Motor neuron (in vitro differentiated cells): ENCODE measurements around the gene SCAPER. TPM values are rescaled to one million over a fixed set of nuclear protein-coding genes. Genes with fewer than 3 reads are reported as not detected.

ENCODE experiments used
- ATAC-seq, 8 experiments: fragments of 200-7000 bp; cut with Tn5 transposase; replicated peaks in 6 of 8; 2 replicates each; pipeline ENCODE4 v1.8.0; 2021; ENCODE audit warnings: mild to moderate bottlenecking in 8 of 8, moderate library complexity in 8 of 8
- H3K27ac ChIP-seq, 2 donors: fragments of 250-450 bp; sonication (Bioruptor Pico); 2 replicates each; pipeline ENCODE4 v1.9.0; 2021; ENCODE audit warnings: antibody characterized with exemption in 2 of 2, mild to moderate bottlenecking in 2 of 2, moderate library complexity in 1 of 2
- H3K4me1 ChIP-seq, 2 donors: fragments of 250-450 bp; sonication (Bioruptor Pico); replicated peaks in 1 of 2; 2 replicates each; pipeline ENCODE4 v1.6.1; 2021; ENCODE audit warnings: antibody characterized with exemption in 2 of 2, mild to moderate bottlenecking in 2 of 2, moderate library complexity in 1 of 2
- H3K4me3 ChIP-seq, 5 donors: fragments of 250-450 bp; sonication (Bioruptor Pico); 2 replicates each; pipeline ENCODE4 v1.9.0; 2021; ENCODE audit warnings: antibody characterized with exemption in 5 of 5, mild to moderate bottlenecking in 5 of 5, moderate library complexity in 4 of 5
- WGBS, 10 experiments: fragments of 450-650 bp; shearing (Covaris generic); methylation state at CpG; one replicate each; pipeline ENCODE4 v1.0.0; 2022; 5-methylcytosine and 5-hydroxymethylcytosine counted together
- in situ Hi-C, 9 experiments: fragments of 400-800 bp; cut with MboI; loops; one replicate each; pipeline ENCODE4 v1.15.0; 2021; ENCODE audit warnings: low sequenced_read_pairs in 9 of 9, low pct_unique_long_range_greater_than_20kb in 2 of 9; ENCODE audit not compliant: unreplicated experiment in 9 of 9
- total RNA-seq, 8 experiments: library from RNA; unstranded; fragments of 300-600 nt; gene quantifications; 2 replicates each; pipeline versions ENCODE4 v1.2.3 to v1.2.4, GENCODE V29; 2022

Gene SCAPER
- total RNA-seq, 8 experiments from 2014 or later, result 4.7 to 32.4 (median 22.6) TPM

DNA sequence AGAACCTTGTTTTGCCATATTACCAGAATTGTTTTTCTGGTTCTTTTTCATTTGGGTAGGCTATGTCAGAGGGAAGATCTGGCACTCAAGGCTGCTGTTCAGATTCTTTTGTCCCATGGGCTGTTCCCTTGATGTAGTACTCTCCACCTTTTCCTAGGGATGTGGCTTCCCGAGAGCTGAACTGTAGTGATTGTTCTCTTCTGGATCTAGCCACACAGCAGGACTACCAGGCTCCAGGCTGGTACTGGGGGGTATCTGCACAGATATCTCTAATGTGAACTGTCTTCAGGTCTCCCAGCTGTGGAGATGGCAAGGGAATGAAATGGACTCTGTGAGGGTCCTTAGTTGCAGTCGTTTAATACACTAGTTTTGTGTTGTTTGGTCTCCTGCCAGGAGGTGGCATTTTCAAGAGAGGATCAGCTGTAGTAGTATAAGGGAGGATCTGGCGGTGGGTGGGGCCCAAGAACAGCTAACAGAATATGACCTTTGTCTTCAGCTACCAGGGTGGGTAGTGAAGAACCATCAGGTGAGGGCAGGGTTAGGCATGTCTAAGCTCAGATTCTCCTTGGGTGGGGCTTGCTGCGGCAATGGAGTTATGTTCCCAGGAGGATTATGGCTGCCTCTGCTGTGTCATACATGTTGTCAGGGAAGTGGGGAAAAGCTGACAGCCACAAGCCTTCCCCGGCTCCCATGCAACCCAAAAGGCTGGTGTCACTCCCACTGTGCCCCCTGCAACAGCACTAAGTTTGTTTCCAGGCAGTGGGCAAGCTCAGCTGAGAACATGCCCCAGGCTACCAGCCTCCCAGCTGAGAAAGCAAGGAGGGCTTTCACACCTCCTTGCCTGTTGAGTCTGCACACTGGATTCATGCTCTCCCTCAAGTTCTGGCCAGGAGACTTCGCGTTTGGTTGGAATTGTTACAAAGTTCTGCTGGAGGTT lies 316.1 kb downstream of the SCAPER start:
- Histone ChIP-seq H3K4me1 (no peaks in the 10 kb centered on the region), H3K27ac (no peak overlapping the region), H3K4me3 (no peak overlapping the region)
- WGBS, 10 experiments, result 40 to 100% (median 92%) methylated on average over 1 to 4 of the region's 7 CpGs; no CpG with 5 or more reads in 3 of the 10 experiments
- ATAC-seq, result peak in 1 of 8 experiments; percentile 33
- in situ Hi-C loops, result no loop called here

DNA sequence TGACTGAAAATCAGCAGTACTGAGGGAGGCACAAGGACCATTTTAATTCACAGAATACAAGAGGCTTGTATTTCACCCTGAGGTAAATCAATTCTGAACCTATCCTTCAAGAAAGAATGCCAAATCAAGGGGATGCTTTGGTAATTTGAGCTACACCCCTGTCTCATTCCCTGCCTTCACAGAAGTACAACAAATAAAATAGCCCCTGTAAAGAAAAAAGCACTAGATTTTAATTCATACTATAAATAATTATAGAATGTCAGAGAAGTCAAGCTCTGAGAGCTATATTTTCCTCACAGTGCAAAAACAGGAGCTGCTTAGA lies 319.6 kb downstream of the SCAPER start:
- in situ Hi-C loops, result no loop called here
- no peak for ATAC-seq
- H3K4me3 ChIP-seq, result no peak overlapping the region
- H3K27ac ChIP-seq, result no peak overlapping the region
- no peaks in the 10 kb centered on the region for H3K4me1 ChIP-seq

DNA sequence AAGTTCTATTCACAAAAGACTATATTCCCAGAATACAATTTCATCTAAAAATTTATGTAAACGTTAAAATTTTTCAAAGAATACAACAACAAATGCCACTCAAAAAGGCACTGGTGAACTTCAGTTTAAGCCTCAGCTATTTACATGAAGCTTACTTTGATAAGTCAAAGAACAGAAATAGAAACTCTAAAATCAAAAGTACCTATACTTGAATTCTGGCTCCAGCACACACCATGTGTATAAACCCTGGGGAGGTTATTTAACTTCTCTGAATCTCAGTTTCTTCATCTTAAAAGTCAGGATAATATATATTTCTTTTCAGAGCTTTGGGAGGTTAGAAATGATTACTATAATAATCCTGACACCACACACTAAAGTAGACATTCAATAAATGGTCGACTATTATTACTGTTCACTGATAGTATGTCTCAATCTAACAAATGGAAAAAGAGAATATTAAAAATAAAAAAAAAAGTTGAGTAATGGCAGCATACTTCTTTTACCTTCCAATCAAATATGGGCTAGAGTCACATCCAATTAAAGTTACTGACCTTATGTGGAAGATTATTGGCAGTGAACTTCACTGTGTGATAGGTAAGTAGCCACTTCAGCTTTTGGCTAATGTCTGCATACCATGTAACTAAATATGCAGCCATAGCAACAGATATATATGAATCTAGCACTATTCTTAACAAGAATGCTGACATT lies 320.1 kb downstream of the SCAPER start:
- 33 to 90% (median 67%) methylated on average over 1 to 2 of the region's 2 CpGs; no CpG with 5 or more reads in 1 of the 10 experiments for WGBS, 10 experiments
- Histone ChIP-seq H3K27ac (no peak overlapping the region), H3K4me3 (no peak overlapping the region), H3K4me1 (no peaks in the 10 kb centered on the region)
- in situ Hi-C loops, result no loop called here
- no peak for ATAC-seq

DNA sequence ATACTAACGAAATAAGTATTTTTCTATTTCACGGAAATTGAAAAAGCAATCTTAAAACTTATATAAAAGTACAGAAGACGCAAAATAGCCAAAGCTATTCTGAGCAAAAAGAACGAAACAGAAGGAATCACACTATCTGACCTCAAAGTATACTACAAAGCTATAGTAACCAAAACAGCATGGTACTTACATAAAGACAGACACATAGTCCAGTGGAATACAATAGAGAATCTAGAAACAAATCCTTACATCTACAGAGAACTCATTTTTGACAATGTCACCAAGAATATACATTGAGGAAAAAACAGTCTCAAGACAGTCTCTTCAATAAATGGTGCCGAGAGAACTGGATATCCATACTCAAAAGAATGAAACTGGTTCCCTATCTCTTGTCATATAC lies 322.6 kb downstream of the SCAPER start:
- no peak for ATAC-seq
- Histone ChIP-seq H3K27ac (no peak overlapping the region), H3K4me1 (no peaks in the 10 kb centered on the region), H3K4me3 (no peak overlapping the region)
- WGBS, 10 experiments, result 68 to 94% (median 74%) methylated on average over 4 to 5 of the region's 5 CpGs
- in situ Hi-C loops, result no loop called here

- 96 to 100% methylated on average over 2 to 5 of the region's 5 CpGs; no CpG with 5 or more reads in 8 of the 10 experiments for WGBS, 10 experiments
Observed at GRCh38 chr15:76577879-76578512, 327.1 kb downstream of the SCAPER start.

DNA sequence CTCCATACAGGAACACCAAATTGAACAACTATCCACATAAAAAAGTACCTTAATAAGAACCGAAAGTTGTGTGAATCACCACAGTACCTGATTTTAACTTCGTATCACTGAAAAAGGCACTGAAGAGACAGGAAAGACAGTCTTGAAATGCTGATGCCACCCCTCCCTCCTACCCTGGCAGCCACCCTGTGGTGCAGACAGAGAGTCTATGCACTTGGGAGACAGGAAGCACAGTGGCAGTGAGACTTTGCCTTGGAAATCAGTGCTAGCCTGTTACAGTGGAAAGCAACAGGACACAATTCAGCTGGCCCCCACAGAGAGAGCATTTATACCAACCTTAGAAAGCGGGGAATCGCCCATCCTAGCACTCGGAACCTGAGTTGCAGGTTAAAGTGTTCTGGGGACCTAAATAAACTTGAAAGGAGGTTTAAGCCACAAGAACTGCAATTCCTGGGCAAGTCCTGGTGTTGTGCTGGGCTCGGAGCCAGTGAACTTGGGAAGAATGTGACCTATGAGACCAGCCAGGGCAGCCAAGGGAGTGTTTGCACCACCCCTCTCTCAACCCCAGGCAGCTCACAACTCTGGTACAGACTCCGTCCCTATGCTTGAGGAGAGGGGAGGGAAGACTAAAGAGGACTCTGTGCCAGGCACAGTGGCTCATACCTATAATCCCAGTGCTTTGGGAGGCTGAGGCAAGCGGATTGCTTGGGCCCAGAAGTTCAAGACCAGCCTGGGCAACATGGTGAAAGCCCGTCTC lies 328.4 kb downstream of the SCAPER start:
- H3K4me3 ChIP-seq, result no peak overlapping the region
- no peak overlapping the region for H3K27ac ChIP-seq
- WGBS, 10 experiments, result 70 to 100% (median 86%) methylated on average over 2 to 9 of the region's 9 CpGs
- in situ Hi-C loops, result no loop called here
- no peaks in the 10 kb centered on the region for H3K4me1 ChIP-seq
- ATAC-seq, result peak in 2 of 8 experiments; percentile 27 to 40

More at GRCh38 chr15:76577879-76578512, 327.1 kb downstream of the SCAPER start:
- H3K4me3 ChIP-seq, result no peak overlapping the region
- no peak overlapping the region for H3K27ac ChIP-seq
- no peaks in the 10 kb centered on the region for H3K4me1 ChIP-seq
- ATAC-seq, result no peak
- in situ Hi-C loops, result no loop called here

DNA sequence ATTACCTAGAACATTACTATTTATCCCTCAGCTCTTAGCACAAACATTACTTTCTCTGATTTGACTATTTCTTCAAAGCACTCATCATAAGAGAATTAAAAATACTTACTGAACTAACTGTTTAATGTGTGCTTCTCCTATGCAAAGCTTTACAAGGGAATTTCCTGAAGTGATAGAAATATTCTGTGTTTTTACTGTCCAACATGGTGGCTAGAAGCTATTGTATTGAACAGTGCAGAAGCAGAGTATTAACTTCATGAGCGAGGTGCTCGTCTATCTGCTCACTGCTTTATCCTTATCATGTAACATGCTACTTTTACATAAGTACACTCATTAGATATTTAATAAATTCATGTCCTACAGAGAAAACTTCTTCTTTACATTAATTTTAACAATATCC lies 329.5 kb downstream of the SCAPER start:
- no peak overlapping the region for H3K4me3 ChIP-seq
- in situ Hi-C loops, result no loop called here
- ATAC-seq, result no peak
- H3K4me1 ChIP-seq, result no peaks in the 10 kb centered on the region
- no peak overlapping the region for H3K27ac ChIP-seq
- 83 to 100% (median 100%) methylated on average over 2 of the region's 2 CpGs; no CpG with 5 or more reads in 3 of the 10 experiments for WGBS, 10 experiments

DNA sequence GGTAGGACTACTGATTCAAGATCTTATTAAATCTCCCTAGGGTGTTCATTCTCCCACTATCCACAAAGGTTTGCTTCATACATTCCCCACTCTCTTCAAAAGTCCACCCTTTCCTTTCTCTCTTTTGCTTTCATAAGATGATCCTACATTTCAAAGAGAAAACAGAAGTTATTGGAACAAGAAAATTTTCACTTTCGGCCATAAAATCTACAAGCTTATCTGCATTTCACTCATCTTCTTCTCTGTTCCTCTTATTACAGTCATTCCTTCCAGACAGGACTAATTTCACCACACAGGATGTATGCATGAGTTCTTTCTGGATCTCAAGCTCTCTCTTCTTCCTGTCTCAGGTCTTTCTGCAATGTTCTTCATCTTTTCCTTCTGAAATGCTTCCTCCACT lies 329.9 kb downstream of the SCAPER start:
- no peak for ATAC-seq
- 0 to 100% (median 83%) methylated on average over 1 of the region's 1 CpG; no CpG with 5 or more reads in 3 of the 10 experiments for WGBS, 10 experiments
- H3K4me3 ChIP-seq, result no peak overlapping the region
- in situ Hi-C loops, result no loop called here
- no peaks in the 10 kb centered on the region for H3K4me1 ChIP-seq
- H3K27ac ChIP-seq, result no peak overlapping the region

DNA sequence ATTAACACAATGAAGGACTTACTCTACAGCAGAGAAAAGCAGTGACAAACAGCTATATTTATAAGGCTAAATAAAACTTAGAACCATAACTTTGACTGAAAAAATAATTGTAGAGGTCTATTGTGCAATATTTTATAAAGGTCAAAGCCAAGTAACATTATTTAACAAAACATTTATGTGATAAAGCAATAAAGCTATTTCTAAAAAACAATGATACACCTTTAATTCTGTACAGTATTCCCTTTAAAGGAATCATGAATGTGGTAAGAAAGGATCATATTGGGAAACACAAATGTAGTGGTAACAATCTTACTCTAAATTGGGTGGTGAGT lies 332.2 kb downstream of the SCAPER start:
- in situ Hi-C loops, result loop anchor here in 1 of 9 experiments (25.0 kb wide), 1 partner anchor 111 kb away; no protein-coding TSS in a partner anchor
- Histone ChIP-seq H3K27ac (no peak overlapping the region), H3K4me3 (no peak overlapping the region), H3K4me1 (no peaks in the 10 kb centered on the region)
- no peak for ATAC-seq

- 29 to 96% (median 74%) methylated on average over 1 to 2 of the region's 2 CpGs; no CpG with 5 or more reads in 2 of the 10 experiments for WGBS, 10 experiments
- Histone ChIP-seq H3K4me3 (no peak overlapping the region), H3K27ac (no peak overlapping the region), H3K4me1 (no peaks in the 10 kb centered on the region)
- in situ Hi-C loops, result loop anchor here in 1 of 9 experiments (25.0 kb wide), 1 partner anchor 104 kb away; no protein-coding TSS in a partner anchor
- ATAC-seq, result no peak
Observed at GRCh38 chr15:76566276-76566675, 338.9 kb downstream of the SCAPER start.

GRCh38 chr15:76565366-76565765 lies 339.8 kb downstream of the SCAPER start:
- in situ Hi-C loops, result loop anchor here in 1 of 9 experiments (25.0 kb wide), 1 partner anchor 103 kb away; no protein-coding TSS in a partner anchor
- no peak overlapping the region for H3K4me3 ChIP-seq
- no peak overlapping the region for H3K27ac ChIP-seq
- H3K4me1 ChIP-seq, result no peaks in the 10 kb centered on the region
- peak in 2 of 8 experiments; percentile 51 to 60 for ATAC-seq
- WGBS, 10 experiments, result 11 to 92% (median 39%) methylated on average over 1 of the region's 1 CpG; no CpG with 5 or more reads in 2 of the 10 experiments

DNA sequence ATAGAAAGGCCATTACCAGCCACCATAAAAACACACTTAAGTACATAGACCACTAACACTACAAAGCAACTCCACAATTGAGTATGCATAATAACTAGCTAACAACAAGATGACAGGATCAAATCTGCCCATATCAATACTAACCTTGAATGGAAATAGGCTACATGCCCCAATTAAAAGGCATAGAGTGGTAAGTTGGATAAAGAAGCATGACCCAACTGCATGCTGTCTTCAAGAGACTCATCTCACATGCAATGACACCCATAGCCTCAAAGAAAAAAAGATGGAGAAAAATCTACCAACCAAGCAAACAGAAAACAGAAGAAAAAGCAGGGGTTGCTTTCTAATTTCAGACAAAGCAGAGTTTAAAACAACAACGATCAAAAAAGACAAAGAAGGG lies 349.9 kb downstream of the SCAPER start:
- Histone ChIP-seq H3K27ac (no peak overlapping the region), H3K4me3 (no peak overlapping the region), H3K4me1 (no peaks in the 10 kb centered on the region)
- in situ Hi-C loops, result loop anchor here in 1 of 9 experiments (25.0 kb wide), 1 partner anchor 93 kb away; no protein-coding TSS in a partner anchor
- ATAC-seq, result no peak
- WGBS, 10 experiments, result 0 to 100% (median 88%) methylated on average over 1 of the region's 1 CpG; no CpG with 5 or more reads in 2 of the 10 experiments
